GM18517 (cell line): ENCODE results near the gene EPPIN.
"Not testable (repeated sequence)": the region's sequence is repeated elsewhere in the genome, so short reads cannot be mapped to it uniquely, and the experiment has no call there.

Source experiments
- ATAC-seq: cut with Tn5 transposase; IDR thresholded peaks from one replicate; pipeline ENCODE4 v1.9.1; 2021; ENCODE audit warnings: mild to moderate bottlenecking, moderate library complexity; ENCODE audit not compliant: unreplicated experiment

The EPPIN gene

DNA sequence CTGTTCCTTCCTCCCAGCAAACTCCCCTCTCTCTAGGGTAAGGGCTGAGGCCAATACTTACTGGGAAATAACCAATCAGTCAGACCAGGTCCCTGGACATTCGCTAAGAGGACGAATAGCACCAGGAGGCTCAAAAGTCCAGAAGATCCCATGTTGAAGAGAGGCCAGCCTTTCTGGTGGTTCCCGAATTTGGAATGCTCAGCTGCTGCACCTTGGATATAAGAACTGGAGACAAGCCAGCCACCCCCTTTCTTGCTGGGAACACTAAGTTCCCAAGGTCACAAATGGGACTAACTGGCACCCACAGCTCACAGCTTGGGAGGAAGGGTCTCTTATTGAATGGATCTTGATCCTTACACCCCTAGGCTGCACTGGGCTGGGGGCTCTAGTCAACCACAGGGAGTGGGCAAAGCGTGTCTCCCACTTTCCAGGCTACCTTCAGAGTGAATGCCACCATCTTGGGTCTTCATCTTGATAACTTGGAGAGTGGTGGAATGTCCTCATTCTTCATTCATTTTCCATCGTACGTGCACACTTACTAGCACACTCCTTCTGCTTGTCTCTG lies at the start of gene EPPIN:
Gene EPPIN (minus strand): TSS at position 196 of the 565 bp plus-strand sequence. CDS start 44 bp downstream, at position 152.
- no peak for ATAC-seq

DNA sequence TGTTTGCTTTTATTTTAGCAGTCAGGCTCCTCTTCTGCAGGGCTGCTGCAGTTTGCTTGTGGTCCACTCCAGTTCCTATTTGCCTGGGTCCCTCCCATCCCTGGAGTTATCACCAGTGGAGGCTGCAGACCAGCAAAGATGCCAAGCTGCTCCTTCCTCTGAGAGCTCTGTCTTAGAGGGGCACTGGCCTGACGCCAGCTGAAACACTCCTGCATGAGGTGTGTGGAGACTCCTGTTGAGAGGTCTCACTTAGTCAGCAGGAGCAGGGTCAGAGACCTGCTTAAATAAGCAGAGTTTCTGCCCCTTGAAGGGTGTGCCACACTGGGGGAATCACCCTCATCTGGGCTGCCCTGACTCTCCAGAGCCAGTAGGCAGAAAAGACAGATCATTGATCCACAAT lies 48.0 kb upstream of the EPPIN start:
- ATAC-seq, result no peak

DNA sequence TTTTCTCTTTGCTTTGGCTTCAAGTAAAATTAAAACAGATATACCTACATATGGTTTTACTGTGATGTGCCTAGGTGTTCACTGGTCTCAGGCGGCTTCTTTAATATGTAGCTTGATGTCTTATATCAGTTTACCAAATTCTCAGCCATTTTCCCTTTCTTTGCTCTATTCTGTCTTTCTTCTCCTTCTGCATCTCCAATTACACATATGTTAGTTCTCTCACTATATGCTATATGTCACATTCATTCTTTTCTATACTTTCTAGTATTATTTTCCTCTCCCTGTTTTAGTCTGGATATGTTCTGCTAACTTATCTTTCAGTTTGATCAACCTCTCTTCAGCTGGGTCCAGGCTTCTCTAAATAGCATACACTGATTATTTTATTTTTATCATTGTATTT lies 46.3 kb upstream of the EPPIN start:
- no peak for ATAC-seq

DNA sequence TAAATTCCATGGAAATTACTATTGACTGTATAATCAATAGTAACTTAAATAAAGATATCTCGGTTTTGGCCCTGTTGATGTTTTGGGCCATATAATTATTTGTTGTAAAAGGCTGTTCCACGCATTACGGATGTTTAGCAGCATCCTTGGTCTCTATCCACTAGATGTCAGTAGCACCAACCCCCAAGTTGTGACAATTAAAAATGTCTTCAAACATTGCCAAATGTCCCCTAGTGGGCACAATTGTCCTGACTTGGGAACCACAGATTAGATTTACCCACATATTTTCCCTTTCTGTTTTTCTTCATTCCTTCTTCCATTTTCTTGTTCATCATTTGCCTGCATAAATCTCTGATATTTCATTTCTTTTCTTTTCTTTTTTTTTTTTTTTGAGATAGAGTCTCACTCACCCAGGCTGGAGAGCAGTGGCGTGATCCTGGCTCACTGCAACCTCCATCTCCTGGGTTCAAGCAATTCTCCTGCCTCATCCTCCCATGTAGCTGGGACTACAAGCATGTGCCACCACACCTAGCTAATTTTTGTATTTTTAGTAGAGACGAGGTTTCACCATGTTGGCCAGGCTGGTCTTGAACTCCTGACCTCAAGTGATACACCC lies 45.5 kb upstream of the EPPIN start:
- no peak for ATAC-seq

DNA sequence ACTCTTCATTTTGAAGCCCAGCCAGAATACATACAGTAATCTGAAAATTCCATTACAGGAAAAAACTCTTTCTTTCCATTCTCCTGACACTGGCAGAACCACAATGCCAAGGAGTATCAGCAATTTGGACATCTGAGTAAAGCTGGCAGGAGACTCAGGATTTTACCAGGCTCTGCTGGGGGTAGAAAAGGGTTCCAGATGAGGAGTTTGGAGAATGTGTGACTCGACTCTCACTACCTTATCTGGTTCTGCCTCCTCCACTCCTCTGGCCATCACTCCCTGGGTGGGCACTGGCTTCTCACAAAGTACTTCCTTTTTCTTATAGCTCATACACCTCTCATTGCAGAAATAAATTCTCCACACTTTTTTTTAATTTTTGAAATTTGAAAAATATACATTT lies 42.5 kb upstream of the EPPIN start:
- ATAC-seq, result no peak

DNA sequence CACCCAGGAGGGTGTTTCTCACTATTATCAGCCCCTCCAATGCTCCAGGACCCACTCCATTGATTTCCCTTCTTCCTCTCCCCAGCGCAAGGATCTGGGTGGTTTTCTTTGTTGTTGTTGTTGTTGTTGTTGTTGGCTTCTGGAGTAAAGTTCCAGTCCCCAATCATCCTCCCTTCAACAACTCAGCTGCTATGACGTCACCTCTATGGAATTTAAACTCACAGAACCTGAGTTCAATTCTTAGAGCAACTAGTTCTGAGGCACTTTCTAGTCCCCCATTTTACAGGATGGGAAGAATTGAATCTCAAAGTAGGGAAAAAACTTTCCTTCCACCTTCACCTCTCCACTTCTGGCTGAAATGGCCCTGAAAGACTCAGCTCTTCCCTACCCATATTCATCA lies 41.6 kb upstream of the EPPIN start:
- ATAC-seq, result no peak

DNA sequence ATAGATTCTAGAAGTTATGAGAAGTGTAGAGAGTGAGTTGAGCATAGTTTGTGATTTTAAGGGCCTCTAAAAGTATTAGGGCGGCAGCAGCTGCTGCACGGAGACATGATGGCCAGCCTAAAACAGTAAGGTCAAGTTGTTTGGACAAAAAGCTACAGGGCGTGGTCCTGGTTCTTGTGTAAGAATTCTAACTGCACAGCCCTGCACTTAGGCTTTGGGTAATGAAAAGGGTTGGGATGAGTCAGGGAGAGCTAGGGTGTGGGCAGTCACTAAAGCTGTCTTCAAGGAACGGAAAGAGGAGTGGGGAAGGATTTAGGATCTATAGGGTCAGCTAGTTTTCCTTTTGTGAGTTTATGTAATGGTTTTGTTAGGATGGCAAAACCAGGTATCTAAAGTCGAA lies 38.8 kb upstream of the EPPIN start:
- ATAC-seq, result not testable (repeated sequence)

DNA sequence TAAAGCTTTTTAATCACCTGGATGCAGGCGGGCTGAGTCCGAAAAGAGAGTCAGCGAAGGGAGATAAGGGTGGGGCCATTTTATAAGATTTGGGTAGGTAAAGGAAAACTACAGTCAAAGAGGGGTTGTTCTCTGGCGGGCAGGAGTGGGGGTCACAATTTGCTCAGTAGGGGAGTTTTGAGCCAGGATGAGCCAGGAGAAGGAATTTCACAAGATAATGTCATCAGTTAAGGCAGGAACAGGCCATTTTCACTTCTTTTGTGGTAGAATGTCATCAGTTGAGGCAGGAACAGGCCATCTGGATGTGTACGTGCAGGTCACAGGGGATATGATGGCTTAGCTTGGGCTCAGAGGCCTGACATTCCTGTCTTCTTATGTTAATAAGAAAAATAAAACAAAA lies 37.1 kb upstream of the EPPIN start:
- ATAC-seq, result not testable (repeated sequence)

DNA sequence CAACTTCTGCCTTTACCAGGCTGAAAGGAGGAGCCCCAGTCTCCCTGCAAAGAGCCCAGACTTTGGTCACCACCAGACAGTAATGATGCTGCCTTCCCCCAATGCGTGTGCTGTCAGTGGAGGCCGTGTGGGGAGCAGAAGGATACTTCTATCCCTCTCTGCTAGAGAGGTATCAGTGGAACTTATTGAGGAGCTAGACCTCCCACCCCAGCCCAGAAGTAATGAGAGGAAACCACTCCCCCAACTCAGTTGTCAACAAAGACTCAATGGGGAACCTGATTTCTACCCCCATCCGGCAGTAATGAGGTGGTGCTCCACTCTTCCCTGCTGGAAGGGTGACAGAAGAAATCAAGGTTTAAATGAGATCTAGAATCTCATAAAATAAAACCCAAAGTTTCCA lies 36.3 kb upstream of the EPPIN start:
- ATAC-seq, result no peak

DNA sequence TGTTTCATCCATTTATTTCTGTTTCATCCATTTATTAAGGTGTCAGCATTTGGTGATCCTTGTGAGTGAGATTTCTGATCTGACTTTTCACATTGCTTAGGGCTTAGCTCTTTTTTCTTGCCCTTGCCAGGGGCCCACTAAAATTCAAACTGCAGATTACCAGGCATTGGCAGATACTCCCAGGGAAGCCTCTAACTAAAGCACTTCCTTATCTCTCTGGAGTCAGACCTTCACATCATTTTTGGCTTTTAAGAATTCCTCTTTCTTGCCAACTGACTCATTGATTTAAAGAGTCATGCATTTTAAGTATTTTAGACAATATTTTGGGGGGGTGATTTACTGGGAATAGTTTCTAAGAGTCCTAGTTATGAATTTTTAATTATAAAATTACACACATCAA lies 34.5 kb upstream of the EPPIN start:
- no peak for ATAC-seq

DNA sequence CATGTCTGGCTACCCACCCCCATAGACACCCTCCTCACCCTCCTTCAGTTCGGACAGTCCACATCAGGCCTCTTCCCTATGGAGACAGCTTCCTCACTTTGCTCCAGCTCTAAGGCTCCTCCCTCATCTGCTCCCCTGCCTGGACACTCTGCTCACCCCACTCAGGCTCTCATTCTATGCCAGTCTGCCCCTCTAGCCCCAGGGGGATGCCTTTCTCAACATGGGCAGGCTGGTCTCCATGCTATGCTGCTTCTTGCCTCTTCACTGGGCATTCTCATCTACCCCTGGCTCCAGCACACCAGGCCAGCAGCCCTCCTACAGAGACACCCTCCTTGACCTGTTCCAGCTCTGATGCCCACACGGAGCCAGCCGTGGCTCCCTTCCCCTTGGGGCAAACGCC lies 32.0 kb upstream of the EPPIN start, which contains the start of gene WFDC8:
Gene WFDC8 (minus strand): TSS at position 101 of the 400 bp plus-strand sequence. CDS start 37 bp downstream, at position 64.
- no peak for ATAC-seq

DNA sequence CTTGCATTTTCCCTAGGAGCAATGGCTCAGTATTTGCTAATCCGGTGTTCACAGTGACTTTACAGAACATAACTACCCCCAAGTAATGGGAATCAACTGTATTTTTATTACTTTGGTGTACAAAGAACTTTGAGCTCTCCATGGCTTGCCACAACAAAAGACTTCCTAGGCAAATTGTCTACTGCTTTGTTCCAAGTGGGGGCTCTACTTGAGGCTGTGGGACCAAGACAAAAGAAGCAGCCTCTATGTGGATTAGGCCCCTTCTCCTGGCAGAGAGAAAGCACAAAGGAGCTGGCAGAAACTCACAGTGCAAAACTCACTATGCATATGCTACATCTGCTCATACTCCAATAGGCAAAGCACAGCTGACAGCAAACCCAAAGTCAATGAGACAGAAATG lies 31.0 kb upstream of the EPPIN start:
- no peak for ATAC-seq

DNA sequence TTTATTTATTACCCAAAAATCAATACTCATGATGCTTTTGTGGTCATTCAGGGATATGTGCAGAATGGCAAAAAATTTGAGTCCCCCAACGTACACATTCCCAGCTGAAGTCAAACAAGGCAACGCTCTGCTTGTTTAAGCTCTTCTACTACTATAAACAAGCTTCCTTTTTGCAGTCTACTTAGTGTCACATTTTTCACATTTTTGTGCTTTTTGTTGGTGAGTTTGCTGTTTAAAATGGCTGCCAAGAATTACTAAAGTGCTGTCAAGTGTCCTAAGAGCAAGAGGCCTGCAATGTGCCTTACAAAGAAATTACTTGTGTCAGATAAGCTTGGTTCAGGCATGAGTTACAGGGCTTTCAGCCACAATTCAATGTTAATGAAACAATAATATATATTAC lies 29.8 kb upstream of the EPPIN start:
- no peak for ATAC-seq

DNA sequence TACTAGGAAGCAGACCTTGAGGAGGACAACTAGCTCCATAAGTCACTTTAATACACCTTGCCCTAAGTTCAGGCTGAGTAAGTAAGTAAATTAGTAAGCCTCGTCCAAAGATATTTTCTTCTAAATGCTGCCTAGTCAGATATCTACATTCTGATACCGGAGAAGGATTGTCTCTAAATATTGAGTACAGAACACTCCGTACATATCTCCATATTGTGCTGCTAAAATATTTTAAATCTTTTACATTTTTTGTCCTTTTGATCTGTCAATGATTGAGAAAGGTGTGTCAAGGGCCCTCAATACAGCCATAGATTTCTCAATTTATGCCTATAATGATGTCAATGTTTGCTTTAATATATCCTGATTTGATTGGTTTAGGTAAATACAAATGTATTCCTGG lies 28.7 kb upstream of the EPPIN start:
- ATAC-seq, result no peak

DNA sequence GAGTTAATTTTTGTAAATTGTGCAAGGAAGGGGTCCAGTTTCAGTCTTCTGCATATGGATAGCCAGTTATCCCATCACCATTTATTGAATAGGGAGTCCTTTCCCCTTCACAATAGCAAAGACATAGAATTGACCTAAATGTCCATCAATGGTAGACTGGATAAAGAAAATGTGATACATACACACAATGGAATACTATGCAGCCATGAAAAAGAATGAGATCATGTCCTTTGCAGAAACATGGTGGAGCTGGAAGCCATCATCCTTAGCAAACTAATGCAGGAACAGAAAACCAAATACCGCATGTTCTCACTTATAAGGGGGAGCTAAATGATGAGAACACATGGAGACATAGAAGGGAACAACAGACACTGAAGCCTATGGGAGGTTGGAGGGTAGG lies 22.4 kb upstream of the EPPIN start:
- not testable (repeated sequence) for ATAC-seq

DNA sequence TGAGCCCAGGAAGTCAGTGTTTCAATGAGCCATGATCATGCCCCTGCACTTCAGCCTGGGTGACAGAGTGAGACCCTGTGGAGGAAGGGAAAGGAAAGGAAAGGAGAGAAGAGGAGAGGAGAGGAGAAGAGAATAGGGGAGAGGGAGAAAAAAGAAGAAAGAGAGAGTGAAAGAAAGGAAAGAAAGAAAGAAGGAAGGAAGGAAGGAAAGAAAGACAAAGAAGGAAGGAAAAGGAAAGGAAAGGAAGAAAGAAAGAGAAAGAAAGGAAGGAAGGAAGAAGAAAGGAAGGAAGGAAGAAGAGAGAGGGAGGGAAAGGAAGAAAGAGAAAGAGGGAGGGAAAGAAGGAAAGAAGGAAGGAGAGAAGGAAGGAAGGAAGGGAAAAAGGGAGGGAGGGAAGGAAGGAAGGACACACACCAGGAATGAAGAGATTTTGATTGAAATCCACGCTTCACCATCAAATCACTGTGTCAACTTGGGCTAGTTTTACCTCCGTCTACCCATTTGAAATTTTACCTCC lies 17.6 kb upstream of the EPPIN start:
- ATAC-seq, result no peak

DNA sequence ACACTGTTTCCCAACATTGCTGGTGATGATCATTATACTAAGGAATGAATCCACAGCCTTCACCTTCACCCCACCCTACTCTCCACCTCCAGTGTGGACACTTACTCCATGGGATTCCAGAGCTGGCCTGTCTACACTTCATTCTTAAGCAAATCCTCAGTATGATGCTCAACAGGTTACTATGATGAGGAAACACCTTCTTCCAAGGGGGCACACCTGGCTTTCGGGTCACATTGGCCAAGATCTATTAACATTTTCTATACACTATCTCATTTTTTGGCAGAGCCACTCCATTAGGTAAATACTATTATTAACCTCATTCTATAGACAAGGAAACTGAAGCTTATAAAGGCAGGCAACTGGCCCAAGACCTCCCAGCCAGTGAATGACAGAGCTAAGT lies 8.0 kb upstream of the EPPIN start:
- no peak for ATAC-seq

DNA sequence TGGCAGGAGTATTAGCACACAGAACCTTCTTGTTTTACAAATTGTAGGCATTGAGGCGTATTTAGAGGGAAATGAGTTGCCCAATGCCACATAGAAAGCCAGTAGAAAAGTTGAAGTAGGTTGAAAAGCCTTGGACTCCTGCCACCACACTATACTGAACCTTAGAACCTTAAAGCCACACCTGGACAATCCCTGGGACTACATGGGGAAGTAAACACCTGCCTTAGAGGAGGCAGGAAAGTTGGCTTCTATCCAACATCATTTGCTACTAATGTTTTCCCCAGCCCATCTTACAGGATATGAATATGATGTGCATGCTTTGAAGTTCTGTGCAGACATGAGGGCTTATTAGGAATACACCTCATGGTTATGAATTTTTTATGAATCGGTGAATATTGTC lies 5.3 kb upstream of the EPPIN start:
- no peak for ATAC-seq

DNA sequence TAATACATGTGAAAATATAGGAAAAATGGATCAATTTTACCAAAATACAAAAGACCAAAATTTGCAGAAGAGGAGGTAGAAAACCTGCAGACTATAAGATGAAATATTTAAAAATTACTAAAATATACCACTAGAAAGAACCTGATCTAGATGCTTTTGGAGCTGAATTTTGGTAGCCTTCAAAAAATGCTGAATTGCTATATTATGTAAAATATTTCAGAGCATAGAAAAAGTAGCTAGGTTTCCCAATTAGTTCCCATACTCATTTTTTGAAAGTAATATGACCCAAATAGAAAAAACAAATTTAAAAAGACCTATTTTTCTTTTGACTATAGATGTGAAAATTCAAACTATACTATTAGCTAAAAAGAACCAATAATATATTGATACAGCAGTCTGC lies 3.6 kb upstream of the EPPIN start:
- no peak for ATAC-seq

DNA sequence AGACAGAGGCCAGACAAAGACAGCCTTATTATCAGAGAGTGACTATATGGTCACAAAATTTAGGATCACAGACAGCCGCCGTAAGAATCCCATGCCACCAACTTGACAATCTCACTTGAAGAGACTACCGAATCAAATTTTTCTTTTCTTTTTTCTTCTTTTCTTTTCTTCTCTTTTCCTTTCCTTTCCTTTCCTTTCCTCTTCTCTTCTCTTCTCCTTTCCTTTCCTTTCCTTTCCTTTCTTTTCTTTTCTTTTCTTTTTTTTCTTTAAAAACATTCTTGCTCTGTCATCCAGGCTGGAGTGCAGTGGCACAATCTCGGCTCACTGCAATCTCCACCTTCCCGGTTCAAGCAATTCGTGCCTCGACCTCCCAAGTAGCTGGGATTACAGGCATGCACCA lies 1.2 kb upstream of the EPPIN start:
- ATAC-seq, result no peak

DNA sequence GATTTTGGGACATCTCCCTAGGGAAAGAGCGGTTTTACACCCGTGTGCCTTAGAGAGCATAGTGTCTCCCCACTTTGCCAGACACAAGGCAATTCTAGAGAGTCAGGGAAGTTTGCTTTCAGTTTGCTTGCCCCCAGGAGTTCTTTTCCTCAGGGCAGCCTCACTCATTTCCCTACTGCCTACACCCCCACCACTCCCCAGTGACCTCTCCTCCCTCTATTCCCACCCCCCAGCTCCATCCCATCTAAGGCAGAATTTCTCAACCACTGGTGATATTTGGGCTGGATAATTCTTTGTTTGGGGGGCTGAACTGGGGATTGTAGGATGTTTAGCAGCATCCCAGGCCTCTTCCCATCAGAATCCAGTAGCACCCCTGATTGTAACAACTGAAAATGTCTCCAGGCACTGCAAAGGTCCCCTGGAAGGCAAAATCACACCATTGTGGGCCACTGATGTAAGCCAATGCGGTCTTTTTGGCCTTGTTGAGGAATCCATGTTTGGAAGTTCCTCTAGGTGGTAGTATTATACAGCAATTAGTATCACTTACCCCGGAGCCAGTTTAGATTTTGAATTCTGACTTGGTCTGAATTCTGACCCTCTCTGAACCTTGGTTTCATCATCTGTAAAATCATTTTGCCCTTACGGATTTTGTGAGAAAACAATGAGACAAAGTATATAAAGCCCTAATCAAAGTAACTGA lies 1.3 kb downstream of the EPPIN start:
- no peak for ATAC-seq

DNA sequence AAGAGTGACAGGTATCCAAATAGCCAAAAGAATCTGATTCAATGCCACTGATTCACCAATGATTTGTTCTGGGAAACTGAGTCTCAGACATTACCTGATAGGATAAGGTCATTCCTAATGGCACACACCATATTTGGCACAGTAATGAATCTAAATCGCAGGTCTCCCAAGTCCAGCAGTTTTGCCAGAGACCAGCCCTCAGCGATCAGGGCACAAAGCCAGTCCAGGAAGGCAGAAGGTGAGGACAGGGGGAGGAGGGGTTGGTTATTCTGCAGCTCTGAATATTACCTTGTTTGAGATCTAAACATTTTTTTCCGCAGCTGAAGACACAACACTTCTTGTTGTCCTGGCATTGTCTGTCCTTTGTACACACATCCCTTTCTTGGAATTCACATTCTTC lies 1.9 kb downstream of the EPPIN start:
- ATAC-seq, result no peak
